HL-60 (cell line): ENCODE results near the gene OR5M10.

Experiments
- DNase-seq, 2 experiments: peaks; one replicate each; pipeline ENCODE4 v3.0.0-alpha.2; 2010 to 2020; ENCODE audit warnings: low read depth in 1 of 2, low spot score in 1 of 2
- H3K27ac ChIP-seq: fragments of 250-450 bp; sonication (Bioruptor Pico); replicated peaks from 2 replicates; pipeline ENCODE4 v1.5.1; 2020; ENCODE audit warnings: mild to moderate bottlenecking, moderate library complexity
- H3K27me3 ChIP-seq: fragments of 250-450 bp; sonication (Bioruptor Pico); 2 replicates; pipeline ENCODE4 v1.5.1; 2021; ENCODE audit warnings: mild to moderate bottlenecking, moderate library complexity; ENCODE audit not compliant: insufficient read depth, poor library complexity, severe bottlenecking
- H3K4me3 ChIP-seq: replicated peaks from 2 replicates; pipeline ENCODE4 v1.5.1; 2011; ENCODE audit warnings: mild to moderate bottlenecking, control low read depth, low read length; ENCODE audit not compliant: insufficient read depth
- GABPA ChIP-seq: IDR thresholded peaks from 2 replicates; pipeline ENCODE4 v1.6.1; 2012; ENCODE audit warnings: low read depth
- POLR2AphosphoS5 ChIP-seq: IDR thresholded peaks from 2 replicates; pipeline ENCODE4 v1.6.1; 2012; ENCODE audit warnings: low read depth
- SPI1 ChIP-seq: IDR thresholded peaks from 2 replicates; pipeline ENCODE4 v1.6.1; 2012; ENCODE audit warnings: low read depth, mild to moderate bottlenecking, borderline replicate concordance
- TF ChIP-seq, protein P1 (sequence below): IDR thresholded peaks from one replicate; pipeline ENCODE4 v1.5.1; 2011; ENCODE audit warnings: low read length, control low read depth, inconsistent platforms; ENCODE audit not compliant: insufficient read depth
- TF ChIP-seq, protein P2 (sequence below): IDR thresholded peaks from 2 replicates; pipeline ENCODE4 v1.6.1; 2012; ENCODE audit warnings: low read depth; ENCODE audit not compliant: insufficient replicate concordance

Gene OR5M10

DNA sequence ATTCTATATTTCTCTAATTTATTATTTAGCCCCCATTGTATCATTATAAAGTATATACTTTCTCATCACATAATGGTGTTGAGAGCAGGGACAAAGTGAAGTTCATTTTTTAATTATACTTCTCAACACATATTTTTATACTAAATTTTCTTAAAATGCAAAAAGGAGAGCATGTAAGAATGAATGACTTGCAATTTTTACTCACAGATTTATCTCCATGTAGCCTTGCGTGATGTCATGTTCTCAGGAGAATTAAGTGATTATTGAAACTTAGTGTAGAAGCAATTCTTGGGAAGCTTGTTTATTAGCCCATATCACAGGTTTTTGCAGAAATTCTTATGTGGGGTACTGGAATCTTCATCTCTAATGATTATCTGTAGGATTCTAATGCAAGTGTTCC, 33.8 kb downstream of the OR5M10 start:
- no peak overlapping the region for H3K4me3 ChIP-seq
- no peak overlapping the region for H3K27ac ChIP-seq
- no peak for DNase-seq
- TF ChIP-seq GABPA: no peak
- no peak for TF ChIP-seq SPI1
- TF ChIP-seq, protein P1, sequence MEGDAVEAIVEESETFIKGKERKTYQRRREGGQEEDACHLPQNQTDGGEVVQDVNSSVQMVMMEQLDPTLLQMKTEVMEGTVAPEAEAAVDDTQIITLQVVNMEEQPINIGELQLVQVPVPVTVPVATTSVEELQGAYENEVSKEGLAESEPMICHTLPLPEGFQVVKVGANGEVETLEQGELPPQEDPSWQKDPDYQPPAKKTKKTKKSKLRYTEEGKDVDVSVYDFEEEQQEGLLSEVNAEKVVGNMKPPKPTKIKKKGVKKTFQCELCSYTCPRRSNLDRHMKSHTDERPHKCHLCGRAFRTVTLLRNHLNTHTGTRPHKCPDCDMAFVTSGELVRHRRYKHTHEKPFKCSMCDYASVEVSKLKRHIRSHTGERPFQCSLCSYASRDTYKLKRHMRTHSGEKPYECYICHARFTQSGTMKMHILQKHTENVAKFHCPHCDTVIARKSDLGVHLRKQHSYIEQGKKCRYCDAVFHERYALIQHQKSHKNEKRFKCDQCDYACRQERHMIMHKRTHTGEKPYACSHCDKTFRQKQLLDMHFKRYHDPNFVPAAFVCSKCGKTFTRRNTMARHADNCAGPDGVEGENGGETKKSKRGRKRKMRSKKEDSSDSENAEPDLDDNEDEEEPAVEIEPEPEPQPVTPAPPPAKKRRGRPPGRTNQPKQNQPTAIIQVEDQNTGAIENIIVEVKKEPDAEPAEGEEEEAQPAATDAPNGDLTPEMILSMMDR: no peak
- TF ChIP-seq, protein P2, sequence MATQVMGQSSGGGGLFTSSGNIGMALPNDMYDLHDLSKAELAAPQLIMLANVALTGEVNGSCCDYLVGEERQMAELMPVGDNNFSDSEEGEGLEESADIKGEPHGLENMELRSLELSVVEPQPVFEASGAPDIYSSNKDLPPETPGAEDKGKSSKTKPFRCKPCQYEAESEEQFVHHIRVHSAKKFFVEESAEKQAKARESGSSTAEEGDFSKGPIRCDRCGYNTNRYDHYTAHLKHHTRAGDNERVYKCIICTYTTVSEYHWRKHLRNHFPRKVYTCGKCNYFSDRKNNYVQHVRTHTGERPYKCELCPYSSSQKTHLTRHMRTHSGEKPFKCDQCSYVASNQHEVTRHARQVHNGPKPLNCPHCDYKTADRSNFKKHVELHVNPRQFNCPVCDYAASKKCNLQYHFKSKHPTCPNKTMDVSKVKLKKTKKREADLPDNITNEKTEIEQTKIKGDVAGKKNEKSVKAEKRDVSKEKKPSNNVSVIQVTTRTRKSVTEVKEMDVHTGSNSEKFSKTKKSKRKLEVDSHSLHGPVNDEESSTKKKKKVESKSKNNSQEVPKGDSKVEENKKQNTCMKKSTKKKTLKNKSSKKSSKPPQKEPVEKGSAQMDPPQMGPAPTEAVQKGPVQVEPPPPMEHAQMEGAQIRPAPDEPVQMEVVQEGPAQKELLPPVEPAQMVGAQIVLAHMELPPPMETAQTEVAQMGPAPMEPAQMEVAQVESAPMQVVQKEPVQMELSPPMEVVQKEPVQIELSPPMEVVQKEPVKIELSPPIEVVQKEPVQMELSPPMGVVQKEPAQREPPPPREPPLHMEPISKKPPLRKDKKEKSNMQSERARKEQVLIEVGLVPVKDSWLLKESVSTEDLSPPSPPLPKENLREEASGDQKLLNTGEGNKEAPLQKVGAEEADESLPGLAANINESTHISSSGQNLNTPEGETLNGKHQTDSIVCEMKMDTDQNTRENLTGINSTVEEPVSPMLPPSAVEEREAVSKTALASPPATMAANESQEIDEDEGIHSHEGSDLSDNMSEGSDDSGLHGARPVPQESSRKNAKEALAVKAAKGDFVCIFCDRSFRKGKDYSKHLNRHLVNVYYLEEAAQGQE: no peak
- no peak for TF ChIP-seq POLR2AphosphoS5
- H3K27me3 ChIP-seq: no peaks in the 10 kb centered on the region

DNA sequence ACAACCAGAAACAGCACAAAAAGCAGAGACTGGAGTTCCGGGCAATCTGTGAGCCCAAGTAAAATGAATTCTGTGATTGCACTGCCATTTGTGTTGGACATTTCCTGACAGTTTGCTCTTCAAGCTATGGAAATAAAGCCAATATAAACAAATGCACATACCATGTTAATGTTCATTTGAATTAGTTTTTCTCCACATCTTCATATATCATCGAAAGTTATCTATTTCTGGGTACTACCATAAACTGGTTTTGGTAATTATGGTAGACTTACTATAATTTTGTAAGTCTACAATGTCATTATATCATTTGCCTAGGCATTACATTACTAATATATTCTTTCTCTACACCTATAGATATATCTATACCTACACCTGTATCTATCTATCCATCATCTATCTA, 34.4 kb downstream of the OR5M10 start, which contains the start of gene OR5M11:
Gene OR5M11, minus strand, starts transcription at position 101 of the 400 bp plus-strand sequence. Its CDS starts 0 bp downstream, at position 101.
- TF ChIP-seq SPI1 (no peak), GABPA (no peak), POLR2AphosphoS5 (no peak)
- TF ChIP-seq, protein P1: no peak
- TF ChIP-seq, protein P2: no peak
- no peak within 1 kb of the TSS for H3K4me3 ChIP-seq
- H3K27me3 ChIP-seq: no peaks in the 10 kb centered on the region
- DNase-seq: no peak
- H3K27ac ChIP-seq: no peak within 1 kb of the TSS

DNA sequence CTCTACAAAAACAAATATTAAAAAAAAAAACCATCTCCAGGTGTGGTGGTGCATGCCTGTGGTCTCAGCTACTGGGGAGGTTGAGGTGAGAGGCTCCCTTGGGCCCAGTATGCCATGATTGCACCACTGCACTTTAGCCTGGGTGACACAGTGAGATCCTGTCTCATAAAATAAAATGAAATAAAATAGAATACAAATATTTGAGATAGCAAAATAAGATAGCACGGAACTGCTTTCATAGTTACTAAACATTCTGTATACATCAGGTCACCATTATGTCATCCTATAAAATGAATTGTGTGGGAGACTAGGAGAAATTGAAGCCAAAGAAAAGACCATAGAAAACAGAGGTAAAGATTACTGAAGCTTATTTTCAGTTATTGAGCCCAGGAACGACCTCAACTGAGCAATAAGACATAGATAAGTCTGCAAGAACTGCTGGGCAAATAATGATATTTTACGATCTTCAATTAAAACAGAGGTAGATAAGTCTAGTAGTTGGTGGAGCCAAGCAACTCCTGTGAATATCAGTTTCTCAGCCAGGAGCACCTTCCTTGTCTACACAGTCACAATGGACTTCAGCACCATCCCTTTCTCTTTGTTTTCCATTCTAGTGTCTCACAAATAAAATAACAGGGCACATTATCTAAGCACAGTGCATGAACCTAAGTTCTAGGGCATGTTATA, 44.3 kb downstream of the OR5M10 start:
- no peak overlapping the region for H3K27ac ChIP-seq
- DNase-seq: no peak
- TF ChIP-seq, protein P1: no peak
- TF ChIP-seq, protein P2: no peak
- TF ChIP-seq SPI1 (no peak), GABPA (no peak), POLR2AphosphoS5 (no peak)
- H3K4me3 ChIP-seq: no peak overlapping the region
- no peaks in the 10 kb centered on the region for H3K27me3 ChIP-seq
